Tibial artery (tissue), 4 donors: ENCODE results near the gene STIM2.

Source experiments
- DNase-seq, 2 donors: peaks; one replicate each; pipeline ENCODE4 v3.0.0-alpha.2; 2019
- H3K27ac ChIP-seq, 2 donors: fragments of 200-600 bp; sonication (generic) in 1 of 2; 1 replicate in 1 of 2; 2 replicates in 1 of 2; pipeline ENCODE4 v1.5.1; 2018 to 2019; ENCODE audit warnings: mild to moderate bottlenecking in 1 of 2
- H3K27me3 ChIP-seq, 2 donors: fragments of 200-600 bp; sonication (generic) in 1 of 2; one replicate each; pipeline versions ENCODE4 v1.5.1 to v1.6.0; 2016 to 2019
- H3K36me3 ChIP-seq, 3 donors: fragments of 200-600 bp; sonication (generic) in 2 of 3; one replicate each; pipeline ENCODE4 v1.5.1; 2016 to 2019; ENCODE audit warnings: mild to moderate bottlenecking in 2 of 3
- H3K4me1 ChIP-seq, 4 donors: fragments of 200-600 bp; sonication (generic) in 2 of 4; 1 replicate in 3 of 4; 2 replicates in 1 of 4; pipeline ENCODE4 v1.5.1; 2016 to 2019
- H3K4me3 ChIP-seq, 2 donors: fragments of 200-600 bp; sonication (generic) in 1 of 2; 1 replicate in 1 of 2; 2 replicates in 1 of 2; pipeline ENCODE4 v1.5.1; 2018 to 2019; ENCODE audit warnings: mild to moderate bottlenecking in 2 of 2
- H3K9me3 ChIP-seq, 3 donors: fragments of 200-600 bp; sonication (generic) in 1 of 3; one replicate each; pipeline ENCODE4 v1.5.1; 2016 to 2019
- intact Hi-C: fragments of 100-400 bp; cut with DNase I; formaldehyde crosslinking; loops from one replicate; pipeline ENCODE4 v1.15.0; 2023; ENCODE audit warnings: low total_unique reads
- TF ChIP-seq, protein P1 (sequence below), 2 experiments: fragments of 200-600 bp in 1 of 2; fragments of 450-650 bp in 1 of 2; IDR thresholded peaks; one replicate each; pipeline ENCODE4 v1.5.1; 2017 to 2019; ENCODE audit warnings: antibody characterized with exemption in 2 of 2, mild to moderate bottlenecking in 1 of 2, moderate library complexity in 1 of 2

The STIM2 gene

DNA sequence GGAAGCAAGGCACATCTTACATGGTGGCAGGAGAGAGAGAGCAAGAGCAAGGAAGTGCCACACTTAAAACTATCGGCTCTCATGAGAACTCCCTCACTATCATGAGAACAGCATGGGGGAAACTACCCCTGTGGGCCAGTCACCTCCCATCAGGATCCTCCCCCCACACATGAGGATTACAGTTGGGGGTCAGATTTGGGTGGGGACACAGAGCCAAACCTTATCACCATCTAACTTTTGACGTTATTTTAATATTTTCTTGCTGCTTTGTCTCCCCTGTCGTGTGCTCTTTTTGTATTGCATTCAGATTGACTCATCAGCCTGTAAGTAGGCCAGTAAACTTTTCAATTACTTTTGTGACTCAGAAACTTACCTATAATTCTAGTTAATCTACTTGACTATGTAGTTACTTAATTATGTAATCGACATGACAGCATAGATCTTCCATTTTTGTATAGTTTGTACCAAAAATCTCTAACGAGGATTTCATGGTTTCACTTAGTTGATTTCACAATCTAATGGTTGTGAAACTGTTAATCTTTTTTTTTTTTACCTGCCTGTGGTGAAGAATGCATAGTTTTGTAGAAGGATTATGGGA, 18.3 kb downstream of the STIM2 start:
- no peaks in the 10 kb centered on the region for H3K4me1 ChIP-seq
- H3K36me3 ChIP-seq = no peaks in the 10 kb centered on the region
- no peaks in the 10 kb centered on the region for H3K9me3 ChIP-seq
- no peak overlapping the region for H3K4me3 ChIP-seq
- TF ChIP-seq, protein P1, sequence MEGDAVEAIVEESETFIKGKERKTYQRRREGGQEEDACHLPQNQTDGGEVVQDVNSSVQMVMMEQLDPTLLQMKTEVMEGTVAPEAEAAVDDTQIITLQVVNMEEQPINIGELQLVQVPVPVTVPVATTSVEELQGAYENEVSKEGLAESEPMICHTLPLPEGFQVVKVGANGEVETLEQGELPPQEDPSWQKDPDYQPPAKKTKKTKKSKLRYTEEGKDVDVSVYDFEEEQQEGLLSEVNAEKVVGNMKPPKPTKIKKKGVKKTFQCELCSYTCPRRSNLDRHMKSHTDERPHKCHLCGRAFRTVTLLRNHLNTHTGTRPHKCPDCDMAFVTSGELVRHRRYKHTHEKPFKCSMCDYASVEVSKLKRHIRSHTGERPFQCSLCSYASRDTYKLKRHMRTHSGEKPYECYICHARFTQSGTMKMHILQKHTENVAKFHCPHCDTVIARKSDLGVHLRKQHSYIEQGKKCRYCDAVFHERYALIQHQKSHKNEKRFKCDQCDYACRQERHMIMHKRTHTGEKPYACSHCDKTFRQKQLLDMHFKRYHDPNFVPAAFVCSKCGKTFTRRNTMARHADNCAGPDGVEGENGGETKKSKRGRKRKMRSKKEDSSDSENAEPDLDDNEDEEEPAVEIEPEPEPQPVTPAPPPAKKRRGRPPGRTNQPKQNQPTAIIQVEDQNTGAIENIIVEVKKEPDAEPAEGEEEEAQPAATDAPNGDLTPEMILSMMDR (IDR thresholded peaks at IDR 0.05) = no peak
- no peak for DNase-seq
- H3K27ac ChIP-seq = no peak overlapping the region
- intact Hi-C loops = no loop called here
- no peaks in the 10 kb centered on the region for H3K27me3 ChIP-seq

DNA sequence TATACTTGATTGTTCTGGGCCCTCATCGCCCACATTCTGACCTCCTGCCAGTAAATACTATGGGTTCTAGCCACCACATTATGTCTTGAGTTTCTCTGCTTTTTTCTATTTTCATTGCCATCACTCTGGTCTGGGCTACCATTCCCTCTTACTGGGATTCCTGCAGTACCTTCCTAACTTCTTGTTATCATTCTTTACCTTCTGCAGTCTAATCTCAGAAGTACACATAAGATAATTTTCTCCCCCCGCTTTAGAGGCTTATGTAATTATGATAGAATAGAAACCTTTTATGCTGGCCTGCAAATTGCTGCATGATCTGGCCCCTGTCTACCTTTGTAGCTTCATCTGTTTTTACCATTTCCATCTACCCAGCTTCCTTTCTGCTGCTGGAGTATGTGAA, 19.2 kb downstream of the STIM2 start:
- no peaks in the 10 kb centered on the region for H3K27me3 ChIP-seq
- intact Hi-C loops = loop anchor here (10.0 kb wide), 1 partner anchor 425 kb away; no protein-coding TSS in a partner anchor
- TF ChIP-seq, protein P1 (IDR thresholded peaks at IDR 0.05) = no peak
- no peaks in the 10 kb centered on the region for H3K4me1 ChIP-seq
- no peak overlapping the region for H3K4me3 ChIP-seq
- H3K36me3 ChIP-seq = no peaks in the 10 kb centered on the region
- DNase-seq = no peak
- H3K9me3 ChIP-seq = no peaks in the 10 kb centered on the region
- H3K27ac ChIP-seq = no peak overlapping the region

- H3K36me3 ChIP-seq = no peaks in the 10 kb centered on the region
- no peaks in the 10 kb centered on the region for H3K9me3 ChIP-seq
- no peaks in the 10 kb centered on the region for H3K4me1 ChIP-seq
- no peaks in the 10 kb centered on the region for H3K27me3 ChIP-seq
- TF ChIP-seq, protein P1 (IDR thresholded peaks at IDR 0.05) = no peak
- intact Hi-C loops = loop anchor here (10.0 kb wide), 1 partner anchor 429 kb away; no protein-coding TSS in a partner anchor
- no peak for DNase-seq
- H3K27ac ChIP-seq = no peak overlapping the region
- no peak overlapping the region for H3K4me3 ChIP-seq
Observed at GRCh38 chr4:26884026-26884425, 23.4 kb downstream of the STIM2 start.

GRCh38 chr4:26884486-26884988, 23.9 kb downstream of the STIM2 start:
- Histone ChIP-seq H3K27ac (no peak overlapping the region), H3K4me3 (no peak overlapping the region), H3K27me3 (no peaks in the 10 kb centered on the region), H3K4me1 (no peaks in the 10 kb centered on the region), H3K36me3 (no peaks in the 10 kb centered on the region), H3K9me3 (no peaks in the 10 kb centered on the region)
- no peak for DNase-seq
- intact Hi-C loops = loop anchor here (10.0 kb wide), 1 partner anchor 430 kb away; no protein-coding TSS in a partner anchor
- TF ChIP-seq, protein P1 (IDR thresholded peaks at IDR 0.05) = no peak

GRCh38 chr4:26885912-26886274, 25.3 kb downstream of the STIM2 start:
- no peak overlapping the region for H3K4me3 ChIP-seq
- no peaks in the 10 kb centered on the region for H3K36me3 ChIP-seq
- intact Hi-C loops = loop anchor here (10.0 kb wide), 1 partner anchor 431 kb away; no protein-coding TSS in a partner anchor
- no peak for DNase-seq
- TF ChIP-seq, protein P1 (IDR thresholded peaks at IDR 0.05) = no peak
- no peaks in the 10 kb centered on the region for H3K9me3 ChIP-seq
- no peaks in the 10 kb centered on the region for H3K27me3 ChIP-seq
- H3K27ac ChIP-seq = no peak overlapping the region
- no peaks in the 10 kb centered on the region for H3K4me1 ChIP-seq
